Measurements from ENCODE around the gene FRMD4B.

DNA sequence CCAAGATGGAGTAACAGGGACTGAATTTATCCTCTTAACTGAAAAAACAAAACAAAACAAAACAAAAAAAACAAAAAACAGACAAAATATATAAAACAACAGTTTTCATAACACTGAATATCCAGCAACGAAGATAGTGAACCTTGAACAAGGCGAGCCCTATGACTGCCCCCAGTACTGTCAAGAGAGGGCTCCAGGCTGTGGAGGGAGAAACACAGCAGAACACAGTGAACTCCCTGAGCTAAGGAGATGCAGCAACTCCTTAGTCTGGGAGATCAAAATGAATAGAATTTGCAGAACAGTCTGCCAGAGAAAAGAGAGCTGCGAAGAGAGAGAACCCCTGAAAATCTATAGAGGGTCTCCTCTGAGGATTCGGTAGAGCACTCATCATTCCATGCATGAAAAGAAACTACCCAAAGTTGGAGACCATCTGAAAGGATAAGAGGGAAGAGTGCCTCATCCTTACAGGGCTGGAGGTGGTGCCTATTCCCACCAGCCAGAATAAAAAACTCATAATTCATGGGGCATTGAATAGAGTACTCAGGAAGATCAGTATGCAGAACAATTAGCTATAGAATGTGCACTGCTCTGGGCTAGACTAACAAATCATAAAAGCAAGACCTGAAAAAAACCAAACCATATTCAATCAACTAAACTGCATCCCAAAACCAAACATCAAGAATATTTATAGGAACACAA lies 101.8 kb downstream of the FRMD4B start:
- TF ChIP-seq CTCF (IDR thresholded peaks at IDR 0.05; ENCODE audit: insufficient read depth, low read length) (no peak), REST (IDR thresholded peaks at IDR 0.05; ENCODE audit: insufficient replicate concordance, low read depth) (no peak), POLR2AphosphoS5 (IDR thresholded peaks at IDR 0.05; ENCODE audit: low read depth) (no peak)
